IPS-NIHi11 (cell line): ENCODE data around the gene C7orf57.

Source experiments
- DNase-seq: peaks from one replicate; pipeline ENCODE4 v3.0.0; 2012; ENCODE audit warnings: mixed read lengths, low spot score

The C7orf57 gene

DNA sequence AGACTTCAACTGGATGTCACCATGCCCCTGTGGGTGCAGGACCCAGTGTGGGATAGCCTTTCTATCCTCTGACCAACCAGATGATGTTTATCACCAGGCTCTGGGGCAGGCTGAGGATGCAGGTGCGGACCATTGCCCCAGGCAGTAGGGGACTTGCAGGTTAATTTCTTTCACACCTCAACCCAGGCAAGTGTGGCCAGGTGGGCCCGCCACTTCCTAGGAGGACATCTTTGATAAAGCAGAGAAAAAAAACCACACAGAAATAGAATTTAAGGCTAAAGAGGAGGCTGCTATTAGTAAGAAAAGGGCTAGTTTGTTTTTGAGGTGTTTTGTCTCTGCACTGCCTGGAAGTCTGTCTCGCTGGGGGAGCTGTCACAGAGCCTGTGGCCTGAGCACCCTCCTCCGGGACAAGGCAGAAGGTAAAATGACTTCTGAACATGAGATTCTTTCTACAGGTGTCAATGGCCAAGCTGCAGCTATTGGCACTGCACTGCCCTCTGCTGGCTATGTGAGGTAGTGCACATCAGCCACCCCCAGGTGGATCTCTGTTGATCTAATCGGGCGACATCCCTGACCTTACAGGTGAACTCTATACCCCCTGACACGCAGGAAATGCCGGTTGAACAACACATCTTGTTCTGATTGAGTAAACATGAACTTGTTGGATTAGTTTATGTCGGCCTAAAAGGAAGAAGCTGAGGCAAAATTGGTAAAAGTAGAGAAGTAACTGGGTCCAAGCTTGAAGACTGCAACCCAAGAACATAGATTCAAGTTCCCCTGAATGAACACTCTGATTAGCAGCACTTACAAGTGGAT lies 74.7 kb downstream of the C7orf57 start:
- peak; percentile 87 for DNase-seq

DNA sequence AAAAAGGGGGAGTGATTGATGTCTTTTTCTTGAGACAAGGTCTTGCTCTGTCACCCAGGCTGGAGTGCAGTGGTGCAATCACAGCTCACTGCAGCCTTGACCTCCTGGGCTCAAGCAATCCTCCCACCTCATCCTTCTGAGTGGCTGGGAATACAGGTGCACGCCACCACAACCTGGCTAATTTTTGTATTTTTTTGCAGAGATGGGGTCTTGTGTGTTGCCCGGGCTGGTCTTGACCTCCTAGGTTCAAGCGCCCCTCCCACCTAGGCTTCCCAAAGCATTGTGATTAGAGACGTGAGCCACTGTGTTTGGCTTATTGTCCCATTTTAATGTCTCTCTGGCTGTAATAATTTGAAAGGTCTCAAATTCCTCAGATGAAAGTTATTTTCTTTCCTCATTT lies 75.5 kb downstream of the C7orf57 start:
- DNase-seq: no peak
